ENCODE results near the gene GRIK5. TPM values are rescaled to one million over a fixed set of nuclear protein-coding genes. Genes with fewer than 3 reads are reported as not detected.

The GRIK5 gene
- polyA plus RNA-seq, 1 donor from 2014 or later: 22.4 TPM

GRCh38 chr19:42110658-42111057 is 40.7 kb upstream of the GRIK5 start:
- Histone ChIP-seq H3K27ac (ENCODE audit: low read length) (no peak overlapping the region), H3K9me3 (ENCODE audit: low read length) (no peaks in the 10 kb centered on the region), H2AFZ (ENCODE audit: low read depth, low read length) (no peak overlapping the region), H3K79me2 (replicated peaks; ENCODE audit: insufficient read depth, low read length) (no peaks in the 10 kb centered on the region), H3K4me3 (ENCODE audit: low read length) (no peak overlapping the region), H4K20me1 (ENCODE audit: insufficient read depth) (no peaks in the 10 kb centered on the region), H3K27me3 (ENCODE audit: insufficient read depth, low read depth, low read length) (no peaks in the 10 kb centered on the region), H3F3A (ENCODE audit: insufficient read depth, low read length, poor library complexity, severe bottlenecking) (no peaks in the 10 kb centered on the region), H3K36me3 (ENCODE audit: insufficient read depth, low read length) (no peaks in the 10 kb centered on the region), H3K9ac (ENCODE audit: low read length) (no peak overlapping the region), H3K4me2 (ENCODE audit: low read length) (no peak overlapping the region), H3K9me2 (ENCODE audit: insufficient read depth, low read length) (no peaks in the 10 kb centered on the region)
- TF ChIP-seq CTCF (IDR thresholded peaks at IDR 0.05; ENCODE audit: poor library complexity, severe bottlenecking): no peak
- no peak for TF ChIP-seq MXI1 (conservative IDR thresholded peaks at IDR 0.05; ENCODE audit: poor library complexity, severe bottlenecking)
- TF ChIP-seq POLR2AphosphoS5 (IDR thresholded peaks at IDR 0.05): no peak

GRCh38 chr19:42109896-42110295 is 39.9 kb upstream of the GRIK5 start:
- no peak overlapping the region for H3K9ac ChIP-seq (ENCODE audit: low read length)
- H4K20me1 ChIP-seq (ENCODE audit: insufficient read depth): no peaks in the 10 kb centered on the region
- no peak overlapping the region for H2AFZ ChIP-seq (ENCODE audit: low read depth, low read length)
- TF ChIP-seq REST (IDR thresholded peaks at IDR 0.05; ENCODE audit: borderline replicate concordance) (no peak), EZH2 (IDR thresholded peaks at IDR 0.05; ENCODE audit: borderline replicate concordance, insufficient read depth, low read length, poor library complexity, severe bottlenecking) (no peak), EP300 (conservative IDR thresholded peaks at IDR 0.05; ENCODE audit: poor library complexity, severe bottlenecking) (no peak), SMC3 (conservative IDR thresholded peaks at IDR 0.05; ENCODE audit: poor library complexity) (no peak), POLR2AphosphoS5 (IDR thresholded peaks at IDR 0.05) (no peak), CTCF (IDR thresholded peaks at IDR 0.05; ENCODE audit: poor library complexity, severe bottlenecking) (no peak), MXI1 (conservative IDR thresholded peaks at IDR 0.05; ENCODE audit: poor library complexity, severe bottlenecking) (no peak), TAF1 (IDR thresholded peaks at IDR 0.05; ENCODE audit: low read depth) (no peak), RAD21 (conservative IDR thresholded peaks at IDR 0.05) (no peak)
- no peaks in the 10 kb centered on the region for H3K9me3 ChIP-seq (ENCODE audit: low read length)
- H3F3A ChIP-seq (ENCODE audit: insufficient read depth, low read length, poor library complexity, severe bottlenecking): no peaks in the 10 kb centered on the region
- H3K27me3 ChIP-seq (ENCODE audit: insufficient read depth, low read depth, low read length): no peaks in the 10 kb centered on the region
- no peak overlapping the region for H3K4me3 ChIP-seq (ENCODE audit: low read length)
- H3K4me2 ChIP-seq (ENCODE audit: low read length): no peak overlapping the region
- H3K36me3 ChIP-seq (ENCODE audit: insufficient read depth, low read length): no peaks in the 10 kb centered on the region
- H3K9me2 ChIP-seq (ENCODE audit: insufficient read depth, low read length): no peaks in the 10 kb centered on the region
- no peaks in the 10 kb centered on the region for H3K79me2 ChIP-seq (replicated peaks; ENCODE audit: insufficient read depth, low read length)
- H3K27ac ChIP-seq (ENCODE audit: low read length): no peak overlapping the region
